Measurements from ENCODE around the gene PARD3. TPM values are rescaled to one million over a fixed set of nuclear protein-coding genes. Genes with fewer than 3 reads are reported as not detected.

Gene PARD3
- total RNA-seq, 2 experiments from 2014 or later: 0.53 to 0.71 TPM

- intact Hi-C loops (cut with DNase I, micrococcal nuclease): no loop called here
- H3K27ac Mint-ChIP-seq: no peak overlapping the region
- H3K36me3 ChIP-seq (ENCODE audit: insufficient read depth, low read length): no peaks in the 10 kb centered on the region
- DNase-seq (no peak), ATAC-seq (ENCODE audit: poor library complexity) (no peak)
- peaks cover 3% of the 10 kb centered on the region for H3K27me3 Mint-ChIP-seq
- no peak for TF ChIP-seq CTCF (IDR thresholded peaks at IDR 0.05)
- H3K4me1 ChIP-seq (ENCODE audit: insufficient read depth, low read length): no peaks in the 10 kb centered on the region
- H3K4me3 Mint-ChIP-seq: no peak overlapping the region
- no peaks in the 10 kb centered on the region for H3K4me1 Mint-ChIP-seq (ENCODE audit: low read depth)
- no peaks in the 10 kb centered on the region for H3K9me3 ChIP-seq (ENCODE audit: control insufficient read depth in 1 of 2, insufficient read depth in 1 of 2, low read length in 2 of 2)
- no peak overlapping the region for H3K27ac ChIP-seq (ENCODE audit: low read depth in 1 of 2, low read length in 2 of 2)
- POLR2A ChIA-PET: no interaction called here
- H3K9me3 Mint-ChIP-seq: no peaks in the 10 kb centered on the region
- no peak overlapping the region for H3K4me3 ChIP-seq (ENCODE audit: low read length)
- H3K27me3 ChIP-seq (ENCODE audit: control insufficient read depth in 1 of 2, insufficient read depth in 2 of 2, low read length in 2 of 2): no peaks in the 10 kb centered on the region
- H3K36me3 Mint-ChIP-seq (ENCODE audit: low read depth): no peaks in the 10 kb centered on the region
- CTCF ChIA-PET: no interaction called here
Observed at GRCh38 chr10:34669079-34669478, 146.0 kb downstream of the PARD3 start.

GRCh38 chr10:34667177-34667576, 147.9 kb downstream of the PARD3 start:
- no peak for ATAC-seq (ENCODE audit: poor library complexity)
- H3K4me3 ChIP-seq (ENCODE audit: low read length): no peak overlapping the region
- no peak for TF ChIP-seq CTCF (IDR thresholded peaks at IDR 0.05)
- intact Hi-C loops (cut with DNase I, micrococcal nuclease): no loop called here
- ChIA-PET CTCF (no interaction called here), POLR2A (no interaction called here)
- Mint-ChIP-seq H3K4me1 (ENCODE audit: low read depth) (no peaks in the 10 kb centered on the region), H3K4me3 (no peak overlapping the region), H3K27ac (no peak overlapping the region), H3K36me3 (ENCODE audit: low read depth) (no peaks in the 10 kb centered on the region), H3K27me3 (peaks cover 3% of the 10 kb centered on the region), H3K9me3 (no peaks in the 10 kb centered on the region)
- no peaks in the 10 kb centered on the region for H3K27me3 ChIP-seq (ENCODE audit: control insufficient read depth in 1 of 2, insufficient read depth in 2 of 2, low read length in 2 of 2)
- no peak overlapping the region for H3K27ac ChIP-seq (ENCODE audit: low read depth in 1 of 2, low read length in 2 of 2)
- no peaks in the 10 kb centered on the region for H3K4me1 ChIP-seq (ENCODE audit: insufficient read depth, low read length)
- H3K36me3 ChIP-seq (ENCODE audit: insufficient read depth, low read length): no peaks in the 10 kb centered on the region
- H3K9me3 ChIP-seq (ENCODE audit: control insufficient read depth in 1 of 2, insufficient read depth in 1 of 2, low read length in 2 of 2): no peaks in the 10 kb centered on the region
- DNase-seq: no peak

GRCh38 chr10:34666008-34666704, 148.9 kb downstream of the PARD3 start:
- ChIA-PET POLR2A (no interaction called here), CTCF (interaction anchor here (0.6 kb wide), 1 partner anchor 434 kb away, joined by 4 read pairs; no protein-coding TSS in a partner anchor)
- no peak overlapping the region for H3K27ac Mint-ChIP-seq
- H3K4me1 ChIP-seq (ENCODE audit: insufficient read depth, low read length): no peaks in the 10 kb centered on the region
- H3K27me3 Mint-ChIP-seq: peaks cover 3% of the 10 kb centered on the region
- ATAC-seq (ENCODE audit: poor library complexity): no peak
- TF ChIP-seq CTCF (IDR thresholded peaks at IDR 0.05): no peak
- intact Hi-C loops (cut with DNase I, micrococcal nuclease): no loop called here
- no peaks in the 10 kb centered on the region for H3K9me3 Mint-ChIP-seq
- no peak for DNase-seq
- no peaks in the 10 kb centered on the region for H3K36me3 ChIP-seq (ENCODE audit: insufficient read depth, low read length)
- H3K27me3 ChIP-seq (ENCODE audit: control insufficient read depth in 1 of 2, insufficient read depth in 2 of 2, low read length in 2 of 2): no peaks in the 10 kb centered on the region
- H3K4me1 Mint-ChIP-seq (ENCODE audit: low read depth): no peaks in the 10 kb centered on the region
- H3K4me3 ChIP-seq (ENCODE audit: low read length): no peak overlapping the region
- H3K36me3 Mint-ChIP-seq (ENCODE audit: low read depth): no peaks in the 10 kb centered on the region
- no peaks in the 10 kb centered on the region for H3K9me3 ChIP-seq (ENCODE audit: control insufficient read depth in 1 of 2, insufficient read depth in 1 of 2, low read length in 2 of 2)
- no peak overlapping the region for H3K4me3 Mint-ChIP-seq
- no peak overlapping the region for H3K27ac ChIP-seq (ENCODE audit: low read depth in 1 of 2, low read length in 2 of 2)
